ENCODE data around the gene SLC51A.
"Not testable (repeated sequence)": the region's sequence is repeated elsewhere in the genome, so short reads cannot be mapped to it uniquely, and the experiment has no call there.

The SLC51A gene

GRCh38 chr3:196193133-196193735, 23.1 kb upstream of the SLC51A start:
- no peak for DNase-seq (ENCODE audit: low spot score)

GRCh38 chr3:196193736-196194541, 22.4 kb upstream of the SLC51A start:
- no peak for DNase-seq (ENCODE audit: low spot score)

- DNase-seq (ENCODE audit: low spot score) = no peak
Measured at GRCh38 chr3:196194542-196194915, 21.8 kb upstream of the SLC51A start.

- no peak for DNase-seq (ENCODE audit: low spot score)
Measured at GRCh38 chr3:196195664-196196265, 20.6 kb upstream of the SLC51A start.

GRCh38 chr3:196197524-196197923, 18.8 kb upstream of the SLC51A start:
- no peak for DNase-seq (ENCODE audit: low spot score)

- no peak for DNase-seq (ENCODE audit: low spot score)
Measured at GRCh38 chr3:196198081-196198675, 18.2 kb upstream of the SLC51A start.

- DNase-seq (ENCODE audit: low spot score) = no peak
Measured at GRCh38 chr3:196198771-196199753, 17.3 kb upstream of the SLC51A start.

GRCh38 chr3:196202516-196202970, 13.8 kb upstream of the SLC51A start:
- peak; percentile 73 for DNase-seq (ENCODE audit: low spot score)

GRCh38 chr3:196203846-196204245, 12.5 kb upstream of the SLC51A start:
- DNase-seq (ENCODE audit: low spot score) = no peak

- DNase-seq (ENCODE audit: low spot score) = not testable (repeated sequence)
Measured at GRCh38 chr3:196205442-196206205, 10.7 kb upstream of the SLC51A start.

GRCh38 chr3:196207159-196207832, 9.0 kb upstream of the SLC51A start:
- no peak for DNase-seq (ENCODE audit: low spot score)

GRCh38 chr3:196207833-196208607, 8.3 kb upstream of the SLC51A start:
- DNase-seq (ENCODE audit: low spot score) = peak; percentile 62

GRCh38 chr3:196208942-196209695, 7.2 kb upstream of the SLC51A start:
- no peak for DNase-seq (ENCODE audit: low spot score)

GRCh38 chr3:196209944-196210672, 6.2 kb upstream of the SLC51A start:
- DNase-seq (ENCODE audit: low spot score) = not testable (repeated sequence)

- DNase-seq (ENCODE audit: low spot score) = no peak
Measured at GRCh38 chr3:196210673-196211556, 5.4 kb upstream of the SLC51A start, which contains the start of gene ZDHHC19. Gene ZDHHC19, minus strand, starts transcription at chr3:196211400. Its CDS starts 85 bp downstream, at chr3:196211315.

GRCh38 chr3:196214783-196215441, 1.4 kb upstream of the SLC51A start:
- DNase-seq (ENCODE audit: low spot score) = no peak
